HS-27A (cell line): ENCODE results near the gene CIDEB.

Source experiments
- DNase-seq: peaks from one replicate; pipeline ENCODE4 v3.0.0-alpha.2; 2012; ENCODE audit warnings: low read depth, missing footprints

Gene CIDEB

GRCh38 chr14:24312736-24313507 lies 5.1 kb upstream of the CIDEB start:
- no peak for DNase-seq

GRCh38 chr14:24311837-24312615 lies 4.2 kb upstream of the CIDEB start:
- DNase-seq: no peak

DNA sequence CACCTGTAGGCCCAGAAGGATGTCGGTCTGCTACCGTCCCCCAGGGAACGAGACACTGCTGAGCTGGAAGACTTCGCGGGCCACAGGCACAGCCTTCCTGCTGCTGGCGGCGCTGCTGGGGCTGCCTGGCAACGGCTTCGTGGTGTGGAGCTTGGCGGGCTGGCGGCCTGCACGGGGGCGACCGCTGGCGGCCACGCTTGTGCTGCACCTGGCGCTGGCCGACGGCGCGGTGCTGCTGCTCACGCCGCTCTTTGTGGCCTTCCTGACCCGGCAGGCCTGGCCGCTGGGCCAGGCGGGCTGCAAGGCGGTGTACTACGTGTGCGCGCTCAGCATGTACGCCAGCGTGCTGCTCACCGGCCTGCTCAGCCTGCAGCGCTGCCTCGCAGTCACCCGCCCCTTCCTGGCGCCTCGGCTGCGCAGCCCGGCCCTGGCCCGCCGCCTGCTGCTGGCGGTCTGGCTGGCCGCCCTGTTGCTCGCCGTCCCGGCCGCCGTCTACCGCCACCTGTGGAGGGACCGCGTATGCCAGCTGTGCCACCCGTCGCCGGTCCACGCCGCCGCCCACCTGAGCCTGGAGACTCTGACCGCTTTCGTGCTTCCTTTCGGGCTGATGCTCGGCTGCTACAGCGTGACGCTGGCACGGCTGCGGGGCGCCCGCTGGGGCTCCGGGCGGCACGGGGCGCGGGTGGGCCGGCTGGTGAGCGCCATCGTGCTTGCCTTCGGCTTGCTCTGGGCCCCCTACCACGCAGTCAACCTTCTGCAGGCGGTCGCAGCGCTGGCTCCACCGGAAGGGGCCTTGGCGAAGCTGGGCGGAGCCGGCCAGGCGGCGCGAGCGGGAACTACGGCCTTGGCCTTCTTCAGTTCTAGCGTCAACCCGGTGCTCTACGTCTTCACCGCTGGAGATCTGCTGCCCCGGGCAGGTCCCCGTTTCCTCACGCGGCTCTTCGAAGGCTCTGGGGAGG lies 3.1 kb upstream of the CIDEB start, which contains the start of gene LTB4R:
Gene LTB4R (plus strand): TSS at position 857 of the 959 bp plus-strand sequence. CDS start 4,150 bp downstream, outside the sequence.
- DNase-seq: no peak

DNA sequence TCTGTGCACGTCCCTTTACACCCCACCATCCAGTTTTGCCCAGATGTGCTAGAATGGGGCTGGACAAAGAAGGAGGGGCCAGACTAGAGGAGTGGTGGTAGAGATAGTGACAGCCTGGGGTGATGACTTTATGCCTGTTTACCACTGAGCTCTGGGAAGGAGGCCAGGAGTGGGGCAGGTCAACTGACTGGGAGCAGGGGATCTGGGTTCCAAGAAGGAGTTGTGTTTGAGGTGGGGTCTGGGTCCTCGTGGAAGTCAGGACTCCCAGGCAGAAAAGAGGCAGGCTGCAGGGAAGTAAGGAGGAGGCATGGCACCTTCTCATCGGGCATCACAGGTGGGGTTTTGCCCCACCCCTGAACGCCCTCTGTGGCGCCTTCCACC lies 2.5 kb upstream of the CIDEB start:
- no peak for DNase-seq

- no peak for DNase-seq
Observed at GRCh38 chr14:24309538-24310264, 1.9 kb upstream of the CIDEB start, which contains the start of gene LTB4R2. Gene LTB4R2 (plus strand): TSS chr14:24310140. CDS start chr14:24310665, 525 bp downstream.

DNA sequence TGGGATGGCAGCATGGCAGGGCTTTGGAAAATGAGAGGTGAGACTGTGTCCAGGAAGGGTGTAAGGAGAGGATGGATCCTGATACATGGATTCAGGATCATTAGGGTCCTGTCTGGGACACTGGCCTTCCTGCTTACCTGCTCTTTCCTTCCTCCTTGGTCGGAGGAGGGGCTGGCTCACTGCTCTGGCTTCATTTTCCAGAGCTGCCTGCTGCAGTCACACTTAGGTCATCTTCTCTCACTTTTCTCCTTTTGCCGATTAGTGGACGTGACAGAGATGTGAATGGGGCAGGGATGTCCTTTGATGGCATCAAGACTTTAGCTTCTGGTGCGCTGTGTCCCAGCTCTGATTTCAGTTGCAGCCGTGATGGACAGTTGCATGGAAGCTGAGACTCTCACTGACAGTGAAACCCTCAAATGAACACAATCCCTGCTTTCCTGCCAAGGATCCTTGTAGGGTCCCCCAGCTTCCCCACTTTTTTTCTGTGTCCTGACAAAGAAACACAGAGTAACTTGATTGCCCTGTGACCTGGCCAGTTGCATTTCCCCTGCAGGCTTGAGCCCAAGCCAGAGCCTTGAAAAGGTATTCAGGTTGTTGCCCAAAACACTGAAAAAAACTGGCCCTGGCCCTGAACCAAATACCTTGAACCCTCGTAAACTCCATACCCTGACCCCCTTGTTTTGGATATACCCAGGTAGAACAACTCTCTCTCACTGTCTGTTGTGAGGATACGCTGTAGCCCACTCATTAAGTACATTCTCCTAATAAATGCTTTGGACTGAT lies 756 bp upstream of the CIDEB start:
- DNase-seq: no peak

DNA sequence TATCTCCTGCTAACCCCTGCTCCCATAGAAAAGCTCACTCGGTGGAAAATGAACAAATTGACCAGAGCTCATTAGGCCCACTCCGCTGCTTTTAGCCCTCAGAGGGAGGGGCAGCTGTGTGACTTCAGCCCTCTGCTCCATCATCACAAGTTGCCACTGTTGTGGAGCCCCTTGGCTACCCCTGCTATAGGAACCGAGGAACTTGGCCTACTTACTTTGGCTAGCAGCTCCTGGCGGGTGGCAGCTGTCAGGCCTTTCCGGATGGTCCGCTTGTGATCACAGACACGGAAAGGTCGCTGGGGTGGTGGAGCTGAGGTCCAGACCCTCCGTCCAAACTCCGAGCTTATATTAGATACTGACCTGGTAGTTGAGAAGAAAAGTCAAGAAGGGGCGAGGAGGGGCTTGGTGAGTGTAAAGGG lies 612 bp downstream of the CIDEB start:
- DNase-seq: no peak

- DNase-seq: no peak
Observed at GRCh38 chr14:24304019-24304387, 3.8 kb downstream of the CIDEB start.

- no peak for DNase-seq
Observed at GRCh38 chr14:24300326-24300980, 7.3 kb downstream of the CIDEB start.

- DNase-seq: peak; percentile 76
Observed at GRCh38 chr14:24299255-24300191, 8.3 kb downstream of the CIDEB start, which contains the start of the genes DHRS1 and NOP9. Gene DHRS1 (minus strand): TSS chr14:24299780. CDS start chr14:24299106, 674 bp downstream. Gene NOP9 (plus strand): TSS chr14:24299850. CDS start chr14:24299955, 105 bp downstream.

DNA sequence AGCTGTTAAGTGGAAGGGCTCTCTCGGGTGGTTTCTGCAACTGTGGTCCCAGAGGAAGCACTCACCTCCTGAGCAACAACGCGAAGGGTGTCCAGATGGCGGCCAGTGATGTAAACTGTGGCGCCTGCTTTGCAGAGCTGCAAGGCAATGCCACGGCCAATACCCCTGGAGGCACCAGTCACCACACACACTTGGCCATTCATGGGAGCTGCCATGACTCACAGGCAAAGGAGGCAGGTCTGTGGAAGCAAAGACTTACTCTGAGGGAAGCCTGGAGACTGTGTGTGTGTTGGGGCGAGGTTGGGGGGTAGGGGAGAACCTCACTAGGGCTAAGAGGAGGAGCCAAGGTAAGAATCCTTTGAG lies 8.9 kb downstream of the CIDEB start:
- no peak for DNase-seq

DNA sequence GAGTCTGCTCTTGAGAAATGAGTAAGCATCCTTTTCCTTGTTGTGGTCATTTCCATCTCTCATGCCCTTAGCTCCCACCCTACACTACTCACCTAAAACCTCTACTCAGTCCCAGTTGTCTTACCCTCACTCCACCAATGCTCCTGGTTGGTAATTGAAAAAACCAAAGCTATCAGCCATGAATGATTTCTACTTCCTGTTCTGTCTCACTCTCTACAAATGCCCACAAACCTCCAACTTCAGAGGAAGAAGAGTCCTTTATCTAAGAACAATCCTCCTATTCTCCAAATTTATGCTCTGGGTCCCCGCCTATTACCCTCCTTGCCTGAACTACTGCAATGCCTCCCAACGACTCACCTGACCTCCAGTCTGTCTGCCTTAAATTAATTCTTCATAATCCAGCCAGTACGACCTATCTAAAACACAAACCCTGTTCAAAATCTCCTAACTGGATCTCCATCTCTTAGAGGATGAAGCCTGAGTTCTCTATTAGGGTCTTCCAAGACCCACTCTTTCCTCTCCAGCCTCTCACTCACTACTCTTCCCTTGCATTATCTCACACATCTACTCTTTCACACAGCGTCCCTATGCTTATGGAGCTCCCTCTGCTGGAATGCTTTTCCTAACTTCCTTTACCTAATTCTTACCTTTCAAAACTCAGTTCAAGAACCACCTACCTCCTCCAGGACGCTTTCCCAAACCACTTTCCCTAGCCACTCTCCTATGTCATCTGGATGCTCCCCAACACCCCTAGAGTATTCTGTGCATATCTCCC lies 10.4 kb downstream of the CIDEB start:
- DNase-seq: no peak

DNA sequence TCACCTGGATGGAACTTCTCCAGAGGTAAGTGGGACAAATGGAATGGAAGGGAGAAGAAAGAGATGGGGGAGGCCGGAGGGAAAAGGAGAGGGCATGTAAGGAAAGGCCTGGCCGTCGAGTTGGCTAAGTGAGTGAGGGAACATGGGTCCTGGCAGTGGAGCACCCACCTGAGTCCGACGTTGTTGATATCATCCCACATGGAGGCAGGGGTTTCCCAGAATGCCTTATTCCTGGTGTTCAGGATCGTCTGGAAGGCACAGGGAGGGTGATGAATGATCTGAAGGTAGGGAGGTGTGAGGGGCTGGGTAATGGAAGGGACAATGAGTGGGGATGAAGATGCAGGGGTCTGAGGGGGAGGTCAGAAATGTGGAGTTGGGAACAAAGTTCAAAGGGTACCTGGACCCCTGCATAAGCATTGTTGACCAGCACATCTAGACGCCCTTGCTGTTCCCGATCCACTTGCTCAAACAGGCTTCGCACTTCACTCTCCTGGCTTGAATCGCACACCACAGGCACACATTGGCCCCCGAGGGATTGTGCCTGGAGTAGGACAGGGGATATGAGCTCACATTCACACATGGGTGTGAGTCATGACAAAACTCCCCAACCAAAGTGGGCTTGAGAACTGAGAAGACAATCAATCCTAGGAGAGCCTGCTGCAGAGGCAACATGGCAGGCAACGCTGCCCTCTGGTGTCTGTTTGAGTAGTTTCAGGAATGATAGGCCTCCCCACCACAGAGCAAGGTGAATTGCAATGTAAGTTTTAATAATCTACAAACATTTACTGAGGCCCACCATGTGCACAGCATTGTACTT lies 11.2 kb downstream of the CIDEB start:
- peak; percentile 73 for DNase-seq

- no peak for DNase-seq
Observed at GRCh38 chr14:24293525-24293924, 14.3 kb downstream of the CIDEB start.

- no peak for DNase-seq
Observed at GRCh38 chr14:24292118-24292807, 15.5 kb downstream of the CIDEB start.

GRCh38 chr14:24291446-24292117 lies 16.2 kb downstream of the CIDEB start:
- no peak for DNase-seq
